OCI-LY3 (cell line): Measurements from ENCODE around the gene MED13L.

Experiments
- H2AFZ ChIP-seq: fragments of 200-600, 300-600 bp; shearing (Covaris generic); 2 replicates; pipeline ENCODE4 v1.6.0; 2014; ENCODE audit warnings: antibody characterized with exemption, low read depth, low read length
- H3K27ac ChIP-seq: fragments of 200-600, 300-600 bp; sonication (generic); 2 replicates; pipeline ENCODE4 v1.5.1; 2014; ENCODE audit warnings: mild to moderate bottlenecking, low read length, moderate library complexity, mixed read lengths
- H3K27me3 ChIP-seq: fragments of 200-600, 300-600 bp; sonication (generic); 2 replicates; pipeline ENCODE4 v1.6.1; 2014; ENCODE audit warnings: low read depth, low read length, mixed read lengths
- H3K36me3 ChIP-seq: fragments of 200-600, 300-600 bp; sonication (generic); replicated peaks from 2 replicates; pipeline ENCODE3; 2014; ENCODE audit warnings: low read depth, low read length, mixed read lengths
- H3K4me1 ChIP-seq: fragments of 300-600, 200-600 bp; sonication (generic); 2 replicates; pipeline ENCODE4 v1.6.1; 2014; ENCODE audit warnings: low read length, mixed read lengths
- H3K4me2 ChIP-seq: fragments of 200-600, 300-600 bp; sonication (generic); 2 replicates; pipeline ENCODE4 v1.6.1; 2014; ENCODE audit warnings: low read length, mixed read lengths
- H3K4me3 ChIP-seq: fragments of 300-600, 200-600 bp; sonication (generic); 2 replicates; pipeline ENCODE4 v1.5.1; 2014; ENCODE audit warnings: antibody characterized with exemption, mild to moderate bottlenecking, low read length, moderate library complexity
- H3K79me2 ChIP-seq: fragments of 300-600, 200-600 bp; shearing (Covaris generic); 2 replicates; pipeline ENCODE4 v1.6.1; 2014; ENCODE audit warnings: mild to moderate bottlenecking, low read length, mixed read lengths
- H3K9ac ChIP-seq: fragments of 300-600, 200-600 bp; shearing (Covaris generic); 2 replicates; pipeline ENCODE4 v1.6.0; 2014; ENCODE audit warnings: mild to moderate bottlenecking, low read length, moderate library complexity
- H3K9me3 ChIP-seq: fragments of 200-600, 300-600 bp; shearing (Covaris generic); 2 replicates; pipeline ENCODE4 v1.6.1; 2014; ENCODE audit warnings: low read length, mixed read lengths; ENCODE audit not compliant: insufficient read depth
- H4K20me1 ChIP-seq: fragments of 200-600, 300-600 bp; sonication (generic); 2 replicates; pipeline ENCODE4 v1.6.1; 2016; ENCODE audit warnings: low read length, mixed read lengths; ENCODE audit not compliant: insufficient read depth
- EZH2phosphoT487 ChIP-seq: fragments of 200-600 bp; shearing (Covaris generic); IDR thresholded peaks from 2 replicates; pipeline ENCODE4 v1.6.1; 2018; ENCODE audit warnings: antibody characterized with exemption, mixed run types, low read depth
- TF ChIP-seq, protein P1 (sequence below): fragments of 200-600, 300-600 bp; sonication (generic); IDR thresholded peaks from 2 replicates; pipeline ENCODE4 v1.5.1; 2014; ENCODE audit warnings: antibody characterized with exemption, low read length, low read depth

The MED13L gene

DNA sequence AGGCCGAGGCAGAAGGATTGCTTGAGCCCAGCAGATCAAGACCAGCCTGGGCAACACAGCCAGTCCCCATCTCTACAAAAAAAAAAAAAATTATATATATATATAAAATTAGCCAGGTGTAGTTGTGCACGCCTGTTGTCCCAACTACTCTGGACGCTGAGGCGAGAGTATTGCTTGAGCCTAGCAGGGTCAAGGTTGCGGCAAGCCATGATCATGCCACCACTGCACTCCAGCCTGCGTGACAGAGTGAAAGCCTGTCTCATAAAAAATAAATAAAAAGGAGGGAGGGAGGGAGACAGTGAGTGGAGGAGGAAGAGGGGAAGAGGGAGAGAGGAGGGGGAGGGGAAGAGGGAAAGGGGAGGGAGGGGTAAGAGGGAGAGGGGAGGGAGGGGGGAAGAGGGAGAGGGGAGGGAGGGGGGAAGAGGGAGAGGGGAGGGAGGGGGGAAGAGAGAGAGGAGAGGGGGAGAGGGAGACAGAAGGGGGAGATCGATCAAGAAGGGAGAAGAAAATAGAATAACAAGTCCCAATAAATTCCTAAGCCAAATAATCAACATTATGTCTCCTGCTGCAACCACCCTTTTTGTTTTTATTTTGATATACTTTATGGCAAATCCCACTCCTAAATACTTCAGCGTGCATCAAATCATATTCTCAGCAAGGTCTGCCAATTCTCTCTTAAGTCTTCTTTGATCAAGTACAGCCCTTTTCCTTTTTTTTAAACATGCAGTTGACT, 163.9 kb downstream of the MED13L start:
- H3K27ac ChIP-seq, result no peak overlapping the region
- H3K79me2 ChIP-seq, result peaks cover 71% of the 10 kb centered on the region
- no peak for TF ChIP-seq EZH2phosphoT487
- TF ChIP-seq, protein P1, sequence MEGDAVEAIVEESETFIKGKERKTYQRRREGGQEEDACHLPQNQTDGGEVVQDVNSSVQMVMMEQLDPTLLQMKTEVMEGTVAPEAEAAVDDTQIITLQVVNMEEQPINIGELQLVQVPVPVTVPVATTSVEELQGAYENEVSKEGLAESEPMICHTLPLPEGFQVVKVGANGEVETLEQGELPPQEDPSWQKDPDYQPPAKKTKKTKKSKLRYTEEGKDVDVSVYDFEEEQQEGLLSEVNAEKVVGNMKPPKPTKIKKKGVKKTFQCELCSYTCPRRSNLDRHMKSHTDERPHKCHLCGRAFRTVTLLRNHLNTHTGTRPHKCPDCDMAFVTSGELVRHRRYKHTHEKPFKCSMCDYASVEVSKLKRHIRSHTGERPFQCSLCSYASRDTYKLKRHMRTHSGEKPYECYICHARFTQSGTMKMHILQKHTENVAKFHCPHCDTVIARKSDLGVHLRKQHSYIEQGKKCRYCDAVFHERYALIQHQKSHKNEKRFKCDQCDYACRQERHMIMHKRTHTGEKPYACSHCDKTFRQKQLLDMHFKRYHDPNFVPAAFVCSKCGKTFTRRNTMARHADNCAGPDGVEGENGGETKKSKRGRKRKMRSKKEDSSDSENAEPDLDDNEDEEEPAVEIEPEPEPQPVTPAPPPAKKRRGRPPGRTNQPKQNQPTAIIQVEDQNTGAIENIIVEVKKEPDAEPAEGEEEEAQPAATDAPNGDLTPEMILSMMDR, result no peak
- no peaks in the 10 kb centered on the region for H3K9me3 ChIP-seq
- H3K9ac ChIP-seq, result no peak overlapping the region
- H3K27me3 ChIP-seq, result no peaks in the 10 kb centered on the region
- no peak overlapping the region for H3K4me3 ChIP-seq
- H3K4me1 ChIP-seq, result peaks cover 22% of the 10 kb centered on the region
- H3K4me2 ChIP-seq, result no peak overlapping the region
- H4K20me1 ChIP-seq, result no peaks in the 10 kb centered on the region
- no peaks in the 10 kb centered on the region for H3K36me3 ChIP-seq
- H2AFZ ChIP-seq, result no peak overlapping the region

DNA sequence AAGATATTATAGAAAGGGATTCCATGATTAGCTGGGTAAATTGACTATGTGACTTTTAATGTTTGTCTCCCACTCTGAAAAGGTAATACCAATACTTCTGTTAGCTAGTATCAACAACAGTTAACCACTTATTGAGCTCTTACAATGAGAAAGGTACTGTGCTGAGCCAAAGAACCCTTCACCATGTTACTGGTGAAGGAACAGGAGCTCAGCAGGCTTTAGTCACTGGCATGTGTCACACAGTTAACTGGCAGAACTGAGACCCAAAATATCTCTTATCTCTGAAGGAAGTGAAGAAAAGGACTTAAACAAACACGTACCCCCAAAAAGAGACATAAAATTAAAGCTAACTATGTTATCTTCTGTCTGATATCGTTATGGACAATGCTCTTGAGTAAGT, 170.6 kb downstream of the MED13L start:
- TF ChIP-seq EZH2phosphoT487, result no peak
- TF ChIP-seq, protein P1, result no peak
- Histone ChIP-seq H3K9me3 (no peaks in the 10 kb centered on the region), H3K4me2 (no peak overlapping the region), H3K79me2 (peaks cover 24% of the 10 kb centered on the region; the same call in 1 of the 2 replicates), H2AFZ (no peak overlapping the region), H3K27me3 (no peaks in the 10 kb centered on the region), H3K4me1 (peaks cover 6% of the 10 kb centered on the region; the same call in 1 of the 2 replicates), H3K27ac (0 out of 2 replicates have a peak overlapping the region, but pooled peaks have one; percentile 15), H3K4me3 (no peak overlapping the region), H3K36me3 (peaks cover 11% of the 10 kb centered on the region), H4K20me1 (no peaks in the 10 kb centered on the region), H3K9ac (no peak overlapping the region)

DNA sequence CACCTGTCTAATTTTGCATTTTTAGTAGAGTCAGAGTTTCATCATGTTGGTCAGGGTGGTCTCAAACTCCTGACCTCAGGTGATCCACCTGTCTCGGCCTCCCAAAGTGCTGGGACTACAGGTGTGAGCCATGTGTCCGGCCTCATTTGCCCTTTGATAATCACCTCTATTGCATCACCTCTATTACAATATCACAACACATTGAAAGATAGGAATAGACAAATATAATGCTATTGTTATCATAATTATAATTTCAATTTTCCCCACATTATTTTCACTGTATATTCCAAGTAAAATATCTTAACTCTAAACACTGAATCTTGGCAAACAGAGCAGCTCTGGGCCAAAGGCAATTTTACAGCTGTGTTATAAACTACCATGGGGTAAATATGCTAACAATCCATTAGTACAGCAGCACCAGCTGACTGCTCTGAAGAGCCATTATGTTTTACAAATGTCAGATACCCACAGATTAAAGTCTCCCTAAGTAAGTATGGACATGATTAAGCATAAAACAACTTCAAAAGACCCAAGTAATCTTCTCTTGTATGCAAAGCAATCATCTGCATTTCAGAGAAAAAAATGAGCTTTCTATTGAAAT, 173.2 kb downstream of the MED13L start:
- Histone ChIP-seq H3K4me3 (no peak overlapping the region), H3K27ac (no peak overlapping the region), H3K36me3 (peaks cover 11% of the 10 kb centered on the region), H3K4me2 (no peak overlapping the region), H3K79me2 (peaks cover 29% of the 10 kb centered on the region), H3K27me3 (no peaks in the 10 kb centered on the region), H3K4me1 (peaks cover 7% of the 10 kb centered on the region; the same call in 1 of the 2 replicates), H3K9ac (no peak overlapping the region), H4K20me1 (no peaks in the 10 kb centered on the region), H3K9me3 (no peaks in the 10 kb centered on the region), H2AFZ (no peak overlapping the region)
- TF ChIP-seq EZH2phosphoT487, result no peak
- TF ChIP-seq, protein P1, result no peak

DNA sequence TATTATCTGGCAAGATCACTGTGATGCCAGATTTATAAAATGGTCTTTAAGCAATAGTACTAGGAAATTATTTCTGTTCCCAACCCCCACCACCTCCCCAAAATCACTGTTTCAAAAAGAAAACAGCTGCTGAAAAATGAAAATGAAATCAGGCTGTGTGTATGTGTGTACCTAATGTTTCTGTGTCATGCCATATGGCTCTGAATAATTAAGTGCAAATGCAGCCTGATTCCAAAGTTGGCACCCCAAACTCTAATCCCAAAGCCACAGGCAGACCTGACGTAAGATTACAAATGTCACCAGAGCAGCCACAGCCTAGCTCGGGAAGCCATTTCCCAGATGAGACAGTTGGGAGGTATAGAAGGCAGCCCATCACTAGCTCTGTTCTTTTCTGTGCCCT, 175.5 kb downstream of the MED13L start:
- peaks cover 41% of the 10 kb centered on the region for H3K79me2 ChIP-seq
- H3K4me1 ChIP-seq, result peaks cover 7% of the 10 kb centered on the region; the same call in 1 of the 2 replicates
- no peak for TF ChIP-seq EZH2phosphoT487
- TF ChIP-seq, protein P1, result no peak

More for the DNA sequence above, 175.5 kb downstream of the MED13L start:
- no peak overlapping the region for H2AFZ ChIP-seq
- H3K36me3 ChIP-seq, result peaks cover 10% of the 10 kb centered on the region
- no peaks in the 10 kb centered on the region for H3K9me3 ChIP-seq
- H3K4me3 ChIP-seq, result no peak overlapping the region
- H3K27me3 ChIP-seq, result no peaks in the 10 kb centered on the region
- no peaks in the 10 kb centered on the region for H4K20me1 ChIP-seq
- no peak overlapping the region for H3K4me2 ChIP-seq
- H3K9ac ChIP-seq, result no peak overlapping the region
- no peak overlapping the region for H3K27ac ChIP-seq
